ENCODE results near the gene SPAG16.

Gene SPAG16

DNA sequence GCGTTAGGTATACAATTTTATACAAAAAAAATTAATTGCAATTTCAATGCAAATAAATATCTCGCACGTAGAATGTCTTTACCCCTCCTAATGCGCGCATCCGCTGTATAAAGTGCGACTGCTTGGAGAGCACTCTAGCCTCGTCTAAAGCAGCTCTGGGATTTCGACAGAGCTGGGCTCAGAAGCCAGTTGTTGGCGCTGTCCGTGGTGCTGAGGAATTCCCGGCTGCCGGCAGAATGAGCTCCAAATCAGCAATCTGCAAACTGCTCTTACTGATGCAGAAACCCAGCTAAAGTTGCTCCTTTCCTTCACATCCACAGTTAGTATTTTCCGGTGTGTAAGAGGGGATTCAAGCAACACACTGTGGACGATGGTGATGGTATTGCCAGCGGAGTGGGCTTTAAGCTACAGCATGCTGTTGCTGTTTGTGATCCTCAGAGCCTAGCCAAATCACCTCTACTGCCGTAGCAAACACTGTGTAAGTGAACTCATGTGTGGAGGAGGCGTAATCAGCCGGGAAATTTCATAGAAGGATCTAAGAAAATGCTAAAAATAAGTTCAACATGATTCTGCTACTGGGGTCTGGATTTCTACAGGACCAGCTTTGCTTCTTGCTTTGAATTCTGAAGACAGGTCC is 1126.8 kb downstream of the SPAG16 start, which contains the start of gene VWC2L:
TSS of gene VWC2L (plus strand) at position 137 of the 637 bp plus-strand sequence. CDS start 3,140 bp downstream, outside the sequence.
- DNase-seq, result peak; percentile 75

DNA sequence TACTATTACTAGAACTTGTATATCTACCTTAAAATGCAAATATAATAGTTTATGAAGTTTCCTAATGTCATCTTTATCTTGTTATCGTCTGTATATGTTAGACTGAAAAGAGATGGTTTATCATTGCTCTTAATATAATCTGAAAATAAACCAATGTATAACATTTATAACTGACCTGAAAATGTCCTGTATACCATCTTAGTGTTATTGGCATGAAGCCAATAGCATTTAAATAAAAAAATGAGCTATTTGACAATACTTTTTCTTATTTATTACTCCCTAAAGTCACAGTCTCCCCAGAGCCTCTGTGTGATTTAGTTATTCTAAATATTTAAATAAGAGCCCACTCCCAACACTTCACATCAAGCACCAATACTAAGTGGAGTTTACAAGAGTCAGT is 1128.4 kb downstream of the SPAG16 start:
- DNase-seq, result no peak

DNA sequence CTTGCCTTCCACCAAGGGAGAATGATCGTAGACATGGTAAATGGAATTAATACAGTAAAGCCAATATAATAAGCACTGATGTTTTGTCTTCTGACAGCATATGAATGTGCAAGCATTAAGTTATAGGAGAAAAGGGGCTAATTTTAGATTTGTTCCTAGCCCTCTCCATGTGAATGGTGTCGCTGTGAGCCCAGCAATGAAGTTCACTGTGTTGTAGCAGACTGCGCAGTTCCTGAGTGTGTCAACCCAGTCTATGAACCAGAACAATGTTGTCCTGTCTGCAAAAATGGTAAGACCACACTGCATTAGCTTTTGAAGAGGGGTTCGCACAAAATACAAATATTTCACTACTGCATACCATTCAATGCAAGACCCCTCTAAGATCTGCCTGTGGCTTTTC is 1152.2 kb downstream of the SPAG16 start:
- DNase-seq, result no peak

DNA sequence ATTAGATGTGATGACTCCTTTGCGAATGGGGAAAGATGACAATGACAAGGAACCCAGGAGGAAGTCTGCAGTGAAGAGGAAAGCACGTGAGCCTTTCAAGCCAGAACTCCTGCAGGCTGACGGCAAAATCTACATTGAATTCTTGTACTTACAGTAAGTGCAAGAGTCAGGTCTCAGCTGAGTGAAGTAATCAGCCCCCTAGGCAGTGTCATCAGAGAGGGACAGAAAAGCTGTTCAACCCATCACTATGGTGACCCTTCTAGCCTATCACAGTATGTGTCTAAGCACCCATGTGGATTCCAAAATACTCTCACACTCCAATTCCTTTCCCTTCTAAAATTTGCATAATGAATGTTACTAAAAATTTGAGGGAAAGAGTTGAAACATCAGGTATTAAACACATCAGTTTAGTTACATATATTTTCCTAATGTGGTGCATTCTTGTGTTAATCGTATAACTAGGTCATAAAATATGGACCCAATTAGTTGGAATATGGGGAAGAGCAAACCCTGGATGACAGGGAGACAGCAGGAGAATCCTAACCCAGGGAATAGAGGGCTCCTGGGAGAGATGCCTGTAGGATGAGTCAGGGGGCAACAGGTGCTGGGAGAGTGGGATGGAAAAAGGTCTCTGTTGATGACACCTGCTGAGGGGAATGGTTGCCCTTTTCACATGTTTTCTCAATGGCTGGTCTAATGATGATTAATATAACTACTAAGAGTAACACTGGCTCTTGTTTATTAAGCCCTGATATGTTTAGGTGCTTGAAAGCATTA is 1166.0 kb downstream of the SPAG16 start:
- DNase-seq, result no peak

DNA sequence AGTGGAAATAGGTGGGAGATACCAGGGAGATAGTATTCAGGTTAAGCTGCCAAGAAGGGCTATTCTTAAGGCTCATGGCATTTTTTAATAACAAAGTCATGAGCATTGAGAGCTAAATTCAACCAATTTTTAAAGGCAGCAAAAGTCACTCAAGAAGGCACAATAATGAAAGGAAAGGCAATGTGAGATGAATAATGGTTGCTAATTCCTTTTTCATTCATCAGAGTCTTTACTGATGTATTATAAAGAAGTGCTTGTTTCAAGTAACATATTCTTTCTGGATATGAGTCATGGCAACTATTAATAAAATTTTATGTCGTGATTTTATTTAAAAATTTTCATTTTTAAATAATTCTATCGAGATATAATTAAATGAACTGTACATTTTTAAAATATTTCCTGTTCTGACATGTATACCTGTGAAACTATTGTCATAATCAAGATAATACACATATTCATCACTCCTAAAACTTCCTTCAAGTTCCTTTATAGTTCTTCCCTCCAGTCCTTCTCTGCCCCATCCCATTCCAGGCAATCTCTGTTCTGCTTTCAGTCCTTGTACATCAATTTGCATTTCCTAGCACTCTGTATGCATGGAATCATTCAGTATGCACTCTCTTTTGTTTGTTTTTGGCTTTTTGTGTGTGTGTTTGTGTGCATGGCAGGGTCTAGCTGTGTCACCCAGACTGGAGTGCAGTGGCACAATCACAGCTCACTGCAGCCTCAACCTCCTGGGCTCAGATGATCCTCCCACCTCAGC is 1167.4 kb downstream of the SPAG16 start:
- DNase-seq, result no peak
